Occipital lobe (tissue), 1 donor: ENCODE measurements around the gene GPD1L. TPM values are rescaled to one million over a fixed set of nuclear protein-coding genes. Genes with fewer than 3 reads are reported as not detected.

Source experiments
- total RNA-seq: library from RNA; depleted of rRNA; stranded (reverse); fragments of >200 nt; gene quantifications from one replicate; pipeline ENCODE4 v1.2.3, GENCODE V29; 2014

The GPD1L gene
- total RNA-seq, 1 donor from 2014 or later = 78.8 TPM

Other genes starting within 250 kb of the GPD1L start
- 14.0 TPM for gene OSBPL10, start 125.4 kb upstream of the GPD1L start, total RNA-seq
- gene ZNF860, start 124.9 kb upstream of the GPD1L start, total RNA-seq = 2.8 TPM
- 0.31 TPM for gene CMTM8, start 132.1 kb downstream of the GPD1L start, total RNA-seq